Measurements from ENCODE around the gene WDFY4. TPM values are rescaled to one million over a fixed set of nuclear protein-coding genes. Genes with fewer than 3 reads are reported as not detected.

Gene WDFY4
- total and polyA plus RNA-seq, 4 experiments from 2014 or later = 0.29 to 1.00 (median 0.81) TPM; not detected in 1

GRCh38 chr10:48768144-48768766 is 83.6 kb downstream of the WDFY4 start:
- ChIA-PET POLR2A (ENCODE audit: partially characterized antibody) (no interaction called here), CTCF (ENCODE audit: partially characterized antibody) (no interaction called here)
- H3K27me3 ChIP-seq (ENCODE audit: insufficient read depth, low read length) = no peaks in the 10 kb centered on the region
- intact Hi-C loops (cut with micrococcal nuclease) = no loop called here
- H3K4me3 ChIP-seq (ENCODE audit: low read length in 2 of 2) = no peak overlapping the region
- DNase-seq = no peak
- H3K9me3 ChIP-seq (ENCODE audit: control insufficient read depth in 1 of 2, low read length in 2 of 2) = no peaks in the 10 kb centered on the region
- Mint-ChIP-seq H3K27me3 (peaks cover 2 to 8% of the 10 kb centered on the region in 2 donors), H3K4me3 (no peak overlapping the region), H3K27ac (no peak overlapping the region), H3K9me3 (peaks cover 0 to 2% (median 0%) of the 10 kb centered on the region in 8 donors), H3K36me3 (no peaks in the 10 kb centered on the region), H3K4me1 (peaks cover 0 to 2% (median 0%) of the 10 kb centered on the region in 4 donors)
- H3K36me3 ChIP-seq (ENCODE audit: insufficient read depth, low read length) = no peaks in the 10 kb centered on the region
- H3K27ac ChIP-seq (ENCODE audit: low read depth, low read length) = no peak overlapping the region
- H3K4me1 ChIP-seq (ENCODE audit: insufficient read depth, low read length) = no peaks in the 10 kb centered on the region

- Mint-ChIP-seq H3K9me3 (peaks cover 0 to 2% (median 0%) of the 10 kb centered on the region in 8 donors), H3K27ac (no peak overlapping the region), H3K36me3 (no peaks in the 10 kb centered on the region), H3K27me3 (peaks cover 2 to 8% of the 10 kb centered on the region in 2 donors), H3K4me1 (peaks cover 0 to 1% (median 0%) of the 10 kb centered on the region in 4 donors), H3K4me3 (no peak overlapping the region)
- POLR2A ChIA-PET (ENCODE audit: partially characterized antibody) = no interaction called here
- H3K4me1 ChIP-seq (ENCODE audit: insufficient read depth, low read length) = no peaks in the 10 kb centered on the region
- CTCF ChIA-PET (ENCODE audit: partially characterized antibody) = no interaction called here
- no peak overlapping the region for H3K27ac ChIP-seq (ENCODE audit: low read depth, low read length)
- no peak for DNase-seq
- no peak overlapping the region for H3K4me3 ChIP-seq (ENCODE audit: low read length in 2 of 2)
- H3K9me3 ChIP-seq (ENCODE audit: control insufficient read depth in 1 of 2, low read length in 2 of 2) = no peaks in the 10 kb centered on the region
- intact Hi-C loops (cut with micrococcal nuclease) = no loop called here
- no peaks in the 10 kb centered on the region for H3K27me3 ChIP-seq (ENCODE audit: insufficient read depth, low read length)
- no peaks in the 10 kb centered on the region for H3K36me3 ChIP-seq (ENCODE audit: insufficient read depth, low read length)
These were observed 84.3 kb downstream of the WDFY4 start for GRCh38 chr10:48768926-48769325.

GRCh38 chr10:48769706-48770435 is 85.2 kb downstream of the WDFY4 start:
- H3K9me3 ChIP-seq (ENCODE audit: control insufficient read depth in 1 of 2, low read length in 2 of 2) = no peaks in the 10 kb centered on the region
- no peak overlapping the region for H3K4me3 ChIP-seq (ENCODE audit: low read length in 2 of 2)
- CTCF ChIA-PET (ENCODE audit: partially characterized antibody) = no interaction called here
- H3K4me1 ChIP-seq (ENCODE audit: insufficient read depth, low read length) = no peaks in the 10 kb centered on the region
- Mint-ChIP-seq H3K9me3 (peaks cover 0 to 2% (median 0%) of the 10 kb centered on the region in 8 donors), H3K27ac (no peak overlapping the region), H3K27me3 (peaks cover 2 to 6% of the 10 kb centered on the region in 2 donors), H3K4me1 (no peaks in the 10 kb centered on the region), H3K36me3 (no peaks in the 10 kb centered on the region), H3K4me3 (no peak overlapping the region)
- H3K27ac ChIP-seq (ENCODE audit: low read depth, low read length) = no peak overlapping the region
- intact Hi-C loops (cut with micrococcal nuclease) = no loop called here
- no peaks in the 10 kb centered on the region for H3K27me3 ChIP-seq (ENCODE audit: insufficient read depth, low read length)
- DNase-seq = no peak
- H3K36me3 ChIP-seq (ENCODE audit: insufficient read depth, low read length) = no peaks in the 10 kb centered on the region
- POLR2A ChIA-PET (ENCODE audit: partially characterized antibody) = no interaction called here

- Mint-ChIP-seq H3K27me3 (peaks cover 2 to 7% of the 10 kb centered on the region in 2 donors), H3K4me3 (no peak overlapping the region), H3K27ac (no peak overlapping the region), H3K36me3 (no peaks in the 10 kb centered on the region), H3K4me1 (no peaks in the 10 kb centered on the region), H3K9me3 (peaks cover 0 to 2% (median 0%) of the 10 kb centered on the region in 8 donors)
- intact Hi-C loops (cut with micrococcal nuclease) = no loop called here
- ChIA-PET CTCF (ENCODE audit: partially characterized antibody) (no interaction called here), POLR2A (ENCODE audit: partially characterized antibody) (no interaction called here)
- Histone ChIP-seq H3K4me3 (ENCODE audit: low read length in 2 of 2) (no peak overlapping the region), H3K4me1 (ENCODE audit: insufficient read depth, low read length) (no peaks in the 10 kb centered on the region), H3K27ac (ENCODE audit: low read depth, low read length) (no peak overlapping the region), H3K9me3 (ENCODE audit: control insufficient read depth in 1 of 2, low read length in 2 of 2) (no peaks in the 10 kb centered on the region), H3K36me3 (ENCODE audit: insufficient read depth, low read length) (no peaks in the 10 kb centered on the region), H3K27me3 (ENCODE audit: insufficient read depth, low read length) (no peaks in the 10 kb centered on the region)
- no peak for DNase-seq
These were observed 86.0 kb downstream of the WDFY4 start for GRCh38 chr10:48770561-48771089.

GRCh38 chr10:48771234-48771633 is 86.6 kb downstream of the WDFY4 start:
- intact Hi-C loops (cut with micrococcal nuclease) = no loop called here
- Histone ChIP-seq H3K36me3 (ENCODE audit: insufficient read depth, low read length) (no peaks in the 10 kb centered on the region), H3K27ac (ENCODE audit: low read depth, low read length) (no peak overlapping the region), H3K9me3 (ENCODE audit: control insufficient read depth in 1 of 2, low read length in 2 of 2) (no peaks in the 10 kb centered on the region), H3K4me3 (ENCODE audit: low read length in 2 of 2) (no peak overlapping the region), H3K27me3 (ENCODE audit: insufficient read depth, low read length) (no peaks in the 10 kb centered on the region), H3K4me1 (ENCODE audit: insufficient read depth, low read length) (no peaks in the 10 kb centered on the region)
- H3K4me3 Mint-ChIP-seq = no peak overlapping the region
- peaks cover 0 to 2% (median 0%) of the 10 kb centered on the region in 8 donors for H3K9me3 Mint-ChIP-seq
- no peak overlapping the region for H3K27ac Mint-ChIP-seq
- no peaks in the 10 kb centered on the region for H3K4me1 Mint-ChIP-seq
- CTCF ChIA-PET (ENCODE audit: partially characterized antibody) = no interaction called here
- DNase-seq = no peak
- H3K36me3 Mint-ChIP-seq = no peaks in the 10 kb centered on the region
- peaks cover 2 to 9% of the 10 kb centered on the region in 2 donors for H3K27me3 Mint-ChIP-seq
- POLR2A ChIA-PET (ENCODE audit: partially characterized antibody) = no interaction called here

- H3K9me3 ChIP-seq (ENCODE audit: control insufficient read depth in 1 of 2, low read length in 2 of 2) = no peaks in the 10 kb centered on the region
- no peak overlapping the region for H3K4me3 ChIP-seq (ENCODE audit: low read length in 2 of 2)
- DNase-seq = no peak
- Mint-ChIP-seq H3K27me3 (peaks cover 2 to 9% of the 10 kb centered on the region in 2 donors), H3K36me3 (no peaks in the 10 kb centered on the region), H3K4me1 (no peaks in the 10 kb centered on the region), H3K4me3 (no peak overlapping the region), H3K9me3 (peaks cover 0 to 2% (median 0%) of the 10 kb centered on the region in 8 donors), H3K27ac (no peak overlapping the region)
- CTCF ChIA-PET (ENCODE audit: partially characterized antibody) = no interaction called here
- no peaks in the 10 kb centered on the region for H3K27me3 ChIP-seq (ENCODE audit: insufficient read depth, low read length)
- H3K27ac ChIP-seq (ENCODE audit: low read depth, low read length) = no peak overlapping the region
- intact Hi-C loops (cut with micrococcal nuclease) = no loop called here
- POLR2A ChIA-PET (ENCODE audit: partially characterized antibody) = no interaction called here
- no peaks in the 10 kb centered on the region for H3K4me1 ChIP-seq (ENCODE audit: insufficient read depth, low read length)
- H3K36me3 ChIP-seq (ENCODE audit: insufficient read depth, low read length) = no peaks in the 10 kb centered on the region
These were observed 87.4 kb downstream of the WDFY4 start for GRCh38 chr10:48772059-48772458.

- no peaks in the 10 kb centered on the region for H3K4me1 Mint-ChIP-seq
- Histone ChIP-seq H3K36me3 (ENCODE audit: insufficient read depth, low read length) (no peaks in the 10 kb centered on the region), H3K27me3 (ENCODE audit: insufficient read depth, low read length) (no peaks in the 10 kb centered on the region), H3K4me3 (ENCODE audit: low read length in 2 of 2) (no peak overlapping the region), H3K27ac (ENCODE audit: low read depth, low read length) (no peak overlapping the region), H3K9me3 (ENCODE audit: control insufficient read depth in 1 of 2, low read length in 2 of 2) (no peaks in the 10 kb centered on the region), H3K4me1 (ENCODE audit: insufficient read depth, low read length) (no peaks in the 10 kb centered on the region)
- intact Hi-C loops (cut with micrococcal nuclease) = no loop called here
- ChIA-PET CTCF (ENCODE audit: partially characterized antibody) (no interaction called here), POLR2A (ENCODE audit: partially characterized antibody) (no interaction called here)
- no peaks in the 10 kb centered on the region for H3K36me3 Mint-ChIP-seq
- H3K4me3 Mint-ChIP-seq = no peak overlapping the region
- DNase-seq = no peak
- peaks cover 0 to 2% (median 0%) of the 10 kb centered on the region in 8 donors for H3K9me3 Mint-ChIP-seq
- no peak overlapping the region for H3K27ac Mint-ChIP-seq
- peaks cover 0 to 7% of the 10 kb centered on the region in 2 donors for H3K27me3 Mint-ChIP-seq
These were observed 88.9 kb downstream of the WDFY4 start for GRCh38 chr10:48773580-48773979.

All from CD4-positive, alpha-beta memory T cell (primary cell).